NCI-H2029 (cell line): ENCODE data around the gene ARHGEF10L.

Experiments used
- DNase-seq: peaks from one replicate; lab custom pipeline; 2025; lab: John Stamatoyannopoulos, UW

ARHGEF10L gene

GRCh38 chr1:17569200-17570139, 30.0 kb downstream of the ARHGEF10L start:
- DNase-seq: no peak

GRCh38 chr1:17570228-17570627, 30.7 kb downstream of the ARHGEF10L start:
- DNase-seq: no peak

- no peak for DNase-seq
These were observed 32.9 kb downstream of the ARHGEF10L start for GRCh38 chr1:17572264-17572985.

GRCh38 chr1:17573518-17574041, 34.1 kb downstream of the ARHGEF10L start:
- no peak for DNase-seq

- DNase-seq: peak; percentile 50
These were observed 35.0 kb downstream of the ARHGEF10L start for GRCh38 chr1:17574516-17574915.

- DNase-seq: no peak
These were observed 36.5 kb downstream of the ARHGEF10L start for GRCh38 chr1:17575797-17576518.

GRCh38 chr1:17576519-17576853, 37.0 kb downstream of the ARHGEF10L start:
- no peak for DNase-seq

GRCh38 chr1:17577907-17578297, 38.4 kb downstream of the ARHGEF10L start:
- DNase-seq: no peak

GRCh38 chr1:17579951-17580939, 40.7 kb downstream of the ARHGEF10L start:
- no peak for DNase-seq

GRCh38 chr1:17581389-17582123, 42.1 kb downstream of the ARHGEF10L start:
- DNase-seq: peak; percentile 58

- DNase-seq: no peak
These were observed 42.8 kb downstream of the ARHGEF10L start for GRCh38 chr1:17582124-17582774.

- no peak for DNase-seq
These were observed 45.0 kb downstream of the ARHGEF10L start for GRCh38 chr1:17584539-17584938.

- no peak for DNase-seq
These were observed 45.9 kb downstream of the ARHGEF10L start for GRCh38 chr1:17585266-17585987.

GRCh38 chr1:17586172-17586964, 46.9 kb downstream of the ARHGEF10L start:
- DNase-seq: no peak

GRCh38 chr1:17587693-17588047, 48.2 kb downstream of the ARHGEF10L start:
- DNase-seq: no peak

GRCh38 chr1:17588048-17588871, 48.8 kb downstream of the ARHGEF10L start:
- DNase-seq: no peak

GRCh38 chr1:17591814-17592430, 52.4 kb downstream of the ARHGEF10L start:
- DNase-seq: no peak
